NB4 (cell line): ENCODE measurements around the gene LLPH.

ENCODE experiments used
- CTCF ChIP-seq: IDR thresholded peaks from one replicate; pipeline ENCODE4 v1.5.1; 2012; ENCODE audit warnings: low read depth, low read length
- MAX ChIP-seq: IDR thresholded peaks from 2 replicates; pipeline ENCODE4 v1.6.1; 2011; ENCODE audit warnings: low read depth, low read length
- POLR2A ChIP-seq: IDR thresholded peaks from 2 replicates; pipeline ENCODE4 v1.6.1; 2011; ENCODE audit warnings: mild to moderate bottlenecking; ENCODE audit not compliant: insufficient read length; ENCODE audit errors: extremely low read depth

GRCh38 chr12:66142826-66143225, 12.3 kb upstream of the LLPH start:
- TF ChIP-seq CTCF (no peak), POLR2A (no peak), MAX (no peak)
